KMS-11 (cell line): ENCODE data around the gene MORN1.

Experiments used
- H2AFZ ChIP-seq: fragments of 200-600 bp; sonication (generic); 2 replicates; pipeline ENCODE4 v1.6.1; 2016; ENCODE audit warnings: antibody characterized with exemption, mixed run types, low read depth
- H3K27ac ChIP-seq: fragments of 200-600 bp; sonication (generic); 2 replicates; pipeline ENCODE4 v1.6.1; 2016; ENCODE audit warnings: mild to moderate bottlenecking, mixed run types
- H3K27me3 ChIP-seq: fragments of 200-600 bp; sonication (generic); 2 replicates; pipeline ENCODE4 v1.6.1; 2017; ENCODE audit warnings: mild to moderate bottlenecking, low read depth, mixed run types, moderate library complexity; ENCODE audit not compliant: insufficient read depth
- H3K36me3 ChIP-seq: fragments of 200-600 bp; sonication (generic); 2 replicates; pipeline ENCODE4 v1.6.1; 2017; ENCODE audit warnings: mild to moderate bottlenecking, mixed run types; ENCODE audit not compliant: insufficient read depth
- H3K4me1 ChIP-seq: fragments of 200-600 bp; sonication (generic); 2 replicates; pipeline ENCODE4 v1.6.1; 2016; ENCODE audit warnings: mild to moderate bottlenecking, low read depth, mixed run types; ENCODE audit not compliant: poor library complexity, severe bottlenecking
- H3K4me2 ChIP-seq: fragments of 200-600 bp; sonication (generic); 2 replicates; pipeline ENCODE4 v1.7.0; 2016; ENCODE audit warnings: mild to moderate bottlenecking, mixed run types
- H3K4me3 ChIP-seq: fragments of 200-600 bp; sonication (generic); IDR thresholded peaks from 2 replicates; pipeline ENCODE4 v1.6.1; 2017; ENCODE audit warnings: low read depth, low read length, mixed read lengths; ENCODE audit not compliant: insufficient read depth
- H3K79me2 ChIP-seq: fragments of 200-600 bp; sonication (generic); 2 replicates; pipeline ENCODE4 v1.6.1; 2016; ENCODE audit warnings: low read depth, mixed run types; ENCODE audit not compliant: insufficient read depth
- H3K9ac ChIP-seq: fragments of 200-600 bp; sonication (generic); 2 replicates; pipeline ENCODE4 v1.6.1; 2016; ENCODE audit warnings: mild to moderate bottlenecking, mixed run types
- H4K20me1 ChIP-seq: fragments of 200-600 bp; sonication (generic); 2 replicates; pipeline ENCODE4 v1.6.1; 2016; ENCODE audit warnings: mild to moderate bottlenecking, mixed run types; ENCODE audit not compliant: insufficient read depth
- CTCF ChIP-seq: fragments of 200-600 bp; sonication (generic); conservative IDR thresholded peaks from 2 replicates; pipeline ENCODE4 v1.6.1; 2017; ENCODE audit warnings: low read depth, mild to moderate bottlenecking, antibody characterized with exemption, low read length, moderate library complexity, mixed read lengths

The MORN1 gene

GRCh38 chr1:2419416-2419815 lies 28.1 kb upstream of the MORN1 start:
- Histone ChIP-seq H3K9ac (no peak overlapping the region), H3K27me3 (peaks cover 97% of the 10 kb centered on the region), H3K4me2 (no peak overlapping the region), H3K4me1 (peaks cover 3% of the 10 kb centered on the region), H2AFZ (no peak overlapping the region), H4K20me1 (no peaks in the 10 kb centered on the region), H3K36me3 (no peaks in the 10 kb centered on the region), H3K27ac (no peak overlapping the region), H3K4me3 (no peak overlapping the region), H3K79me2 (no peaks in the 10 kb centered on the region)
- no peak for TF ChIP-seq CTCF

- H3K4me3 ChIP-seq, result no peak overlapping the region
- H3K4me1 ChIP-seq, result peaks cover 9% of the 10 kb centered on the region
- no peak for TF ChIP-seq CTCF
- H4K20me1 ChIP-seq, result no peaks in the 10 kb centered on the region
- no peak overlapping the region for H3K9ac ChIP-seq
- H3K36me3 ChIP-seq, result no peaks in the 10 kb centered on the region
- no peaks in the 10 kb centered on the region for H3K79me2 ChIP-seq
- H3K27me3 ChIP-seq, result peaks cover 91% of the 10 kb centered on the region
- H2AFZ ChIP-seq, result no peak overlapping the region
- H3K4me2 ChIP-seq, result no peak overlapping the region
- no peak overlapping the region for H3K27ac ChIP-seq
Observed at GRCh38 chr1:2418791-2419320, 27.5 kb upstream of the MORN1 start.

- Histone ChIP-seq H3K4me2 (no peak overlapping the region), H3K27me3 (peaks cover 81% of the 10 kb centered on the region), H3K4me1 (peaks cover 13% of the 10 kb centered on the region), H3K36me3 (no peaks in the 10 kb centered on the region), H3K9ac (no peak overlapping the region), H4K20me1 (no peaks in the 10 kb centered on the region), H3K27ac (no peak overlapping the region), H3K79me2 (no peaks in the 10 kb centered on the region), H2AFZ (no peak overlapping the region), H3K4me3 (no peak overlapping the region)
- no peak for TF ChIP-seq CTCF
Observed at GRCh38 chr1:2417833-2418225, 26.5 kb upstream of the MORN1 start.

- H2AFZ ChIP-seq, result no peak overlapping the region
- H3K4me2 ChIP-seq, result no peak overlapping the region
- peaks cover 75% of the 10 kb centered on the region for H3K27me3 ChIP-seq
- TF ChIP-seq CTCF, result no peak
- no peak overlapping the region for H3K9ac ChIP-seq
- no peaks in the 10 kb centered on the region for H3K79me2 ChIP-seq
- no peak overlapping the region for H3K4me3 ChIP-seq
- no peak overlapping the region for H3K27ac ChIP-seq
- peaks cover 13% of the 10 kb centered on the region for H3K4me1 ChIP-seq
- no peaks in the 10 kb centered on the region for H3K36me3 ChIP-seq
- no peaks in the 10 kb centered on the region for H4K20me1 ChIP-seq
Observed at GRCh38 chr1:2417083-2417832, 25.9 kb upstream of the MORN1 start.
